Neuronal stem cell (in vitro differentiated cells): ENCODE results near the gene DCHS1.

Experiments
- DNase-seq: peaks from one replicate; pipeline ENCODE4 v3.0.0-alpha.2; 2013; ENCODE audit warnings: low spot score
- H2AFZ ChIP-seq: one replicate; pipeline ENCODE4 v1.6.1; 2013; ENCODE audit warnings: mild to moderate bottlenecking, low read length, inconsistent platforms
- H2AK5ac ChIP-seq: 2 replicates; pipeline ENCODE4 v1.6.1; 2013; ENCODE audit warnings: low read depth, mild to moderate bottlenecking, inconsistent platforms, low read length, moderate library complexity, mixed read lengths
- H2BK120ac ChIP-seq: 2 replicates; pipeline ENCODE4 v1.6.1; 2013; ENCODE audit warnings: low read depth, mild to moderate bottlenecking, inconsistent platforms, low read length, moderate library complexity, mixed read lengths
- H2BK12ac ChIP-seq: one replicate; pipeline ENCODE4 v1.6.1; 2013; ENCODE audit warnings: low read length, inconsistent platforms
- H2BK15ac ChIP-seq: 2 replicates; pipeline ENCODE4 v1.6.1; 2013; ENCODE audit warnings: mild to moderate bottlenecking, low read length, inconsistent platforms, mixed read lengths
- H2BK5ac ChIP-seq: one replicate; pipeline ENCODE4 v1.6.1; 2013; ENCODE audit warnings: inconsistent platforms, mild to moderate bottlenecking, low read length, moderate library complexity
- H3K14ac ChIP-seq: one replicate; pipeline ENCODE4 v1.6.1; 2013; ENCODE audit warnings: low read length, inconsistent platforms
- H3K18ac ChIP-seq: 2 replicates; pipeline ENCODE4 v1.6.1; 2013; ENCODE audit warnings: low read length, inconsistent platforms
- H3K23ac ChIP-seq: 2 replicates; pipeline ENCODE4 v1.6.1; 2013; ENCODE audit warnings: low read depth, mild to moderate bottlenecking, mixed read lengths, low read length, inconsistent platforms; ENCODE audit not compliant: poor library complexity
- H3K27ac ChIP-seq: replicated peaks from 3 replicates; pipeline ENCODE4 v1.5.1; 2013; ENCODE audit warnings: low read length, inconsistent platforms
- H3K27me3 ChIP-seq, 3 experiments: 2 replicates each; pipeline ENCODE4 v1.6.1; 2013; ENCODE audit warnings: low read length in 3 of 3, mild to moderate bottlenecking in 2 of 3, inconsistent platforms in 1 of 3, low read depth in 1 of 3, mixed read lengths in 1 of 3, moderate library complexity in 1 of 3; ENCODE audit not compliant: control insufficient read depth in 3 of 3, insufficient read depth in 3 of 3
- H3K36me3 ChIP-seq, 2 donors: replicated peaks in 1 of 2; 2 replicates each; pipeline ENCODE4 v1.6.1; 2013; ENCODE audit warnings: low read length in 2 of 2; ENCODE audit not compliant: control insufficient read depth in 2 of 2, insufficient read depth in 2 of 2
- H3K4ac ChIP-seq: 2 replicates; pipeline ENCODE4 v1.6.1; 2013; ENCODE audit warnings: inconsistent platforms, mild to moderate bottlenecking, low read length, moderate library complexity
- H3K4me1 ChIP-seq, 2 donors: 1 replicate in 1 of 2; 2 replicates in 1 of 2; pipeline ENCODE4 v1.6.1; 2013; ENCODE audit warnings: low read length in 2 of 2, low read depth in 1 of 2; ENCODE audit not compliant: control insufficient read depth in 2 of 2, insufficient read depth in 1 of 2
- H3K4me2 ChIP-seq: one replicate; pipeline ENCODE4 v1.6.1; 2013; ENCODE audit warnings: mild to moderate bottlenecking, low read length, inconsistent platforms; ENCODE audit not compliant: insufficient read depth, poor library complexity, severe bottlenecking
- H3K4me3 ChIP-seq, 2 donors: 2 replicates each; pipeline ENCODE4 v1.5.1; 2013; ENCODE audit warnings: low read length in 2 of 2, mild to moderate bottlenecking in 2 of 2, inconsistent platforms in 1 of 2, moderate library complexity in 1 of 2
- H3K79me1 ChIP-seq: one replicate; pipeline ENCODE4 v1.6.1; 2013; ENCODE audit warnings: low read depth, mild to moderate bottlenecking, inconsistent platforms, low read length, moderate library complexity
- H3K9ac ChIP-seq: one replicate; pipeline ENCODE4 v1.6.1; 2013; ENCODE audit warnings: mild to moderate bottlenecking, low read depth, low read length, inconsistent platforms; ENCODE audit not compliant: poor library complexity
- H3K9me3 ChIP-seq, 2 donors: replicated peaks in 1 of 2; 2 replicates each; pipeline versions ENCODE3 to v1.6.1; 2013; ENCODE audit warnings: low read length in 2 of 2, mild to moderate bottlenecking in 2 of 2, inconsistent platforms in 1 of 2, low read depth in 1 of 2, mixed read lengths in 1 of 2, moderate library complexity in 1 of 2; ENCODE audit not compliant: control insufficient read depth in 2 of 2, insufficient read depth in 1 of 2
- H4K8ac ChIP-seq: one replicate; pipeline ENCODE4 v1.6.1; 2013; ENCODE audit warnings: low read depth, mild to moderate bottlenecking, inconsistent platforms, low read length, moderate library complexity
- H4K91ac ChIP-seq: one replicate; pipeline ENCODE4 v1.6.1; 2013; ENCODE audit warnings: low read length, low read depth, mild to moderate bottlenecking, inconsistent platforms; ENCODE audit not compliant: poor library complexity
- WGBS, 2 donors: extraction: QIAGEN DNeasy Blood & Tissue Kit; methylation state at CpG; one replicate each; pipeline ENCODE4 v1.1.7; 2013; ENCODE audit warnings: missing lambda C conversion rate in 2 of 2, mixed read lengths in 1 of 2; ENCODE audit not compliant: insufficient read length in 2 of 2, insufficient replicate concordance in 1 of 2; ENCODE audit errors: extremely low coverage in 2 of 2; 5-methylcytosine and 5-hydroxymethylcytosine counted together

DCHS1 gene

DNA sequence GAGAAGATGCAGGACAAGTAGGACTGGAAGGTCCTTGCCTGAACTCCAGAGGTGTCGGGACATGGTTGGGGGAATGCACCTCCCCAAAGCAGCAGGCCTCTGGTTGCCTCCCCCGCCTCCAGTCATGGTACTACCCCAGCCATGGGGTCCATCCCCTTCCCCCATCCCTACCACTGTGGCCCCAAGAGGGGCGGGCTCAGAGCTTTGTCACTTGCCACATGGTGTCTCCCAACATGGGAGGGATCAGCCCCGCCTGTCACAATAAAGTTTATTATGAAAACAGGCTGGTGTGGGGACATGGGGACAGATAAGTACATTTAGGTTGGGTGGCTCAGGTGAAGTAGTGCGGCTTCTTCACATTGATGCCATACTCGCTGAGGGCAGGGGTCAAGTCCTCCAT, 45.0 kb downstream of the DCHS1 start:
- peaks cover 38 to 69% of the 10 kb centered on the region in 2 donors for H3K36me3 ChIP-seq
- no peak overlapping the region for H3K9ac ChIP-seq
- H3K4me1 ChIP-seq = peaks cover 9 to 28% of the 10 kb centered on the region in 2 donors
- no peaks in the 10 kb centered on the region for H3K27me3 ChIP-seq
- H3K9me3 ChIP-seq = no peaks in the 10 kb centered on the region
- WGBS, 2 donors = no CpG with 5 or more reads among the region's 6 CpGs
- H2BK5ac ChIP-seq = no peak overlapping the region
- H3K79me1 ChIP-seq = peaks cover 3% of the 10 kb centered on the region
- H3K23ac ChIP-seq = no peak overlapping the region
- no peak overlapping the region for H3K4me2 ChIP-seq
- H3K14ac ChIP-seq = no peak overlapping the region
- H4K91ac ChIP-seq = no peak overlapping the region
- no peak overlapping the region for H2AK5ac ChIP-seq
- no peak overlapping the region for H2BK120ac ChIP-seq
- H3K4me3 ChIP-seq = peak overlapping the region in 1 of 2 donors; percentile 66
- no peak overlapping the region for H3K4ac ChIP-seq
- no peak overlapping the region for H3K18ac ChIP-seq
- no peak overlapping the region for H2BK12ac ChIP-seq
- H2BK15ac ChIP-seq = no peak overlapping the region
- no peak overlapping the region for H4K8ac ChIP-seq
- no peak for DNase-seq
- no peak overlapping the region for H2AFZ ChIP-seq
- H3K27ac ChIP-seq = no peak overlapping the region

- no peak overlapping the region for H3K4me3 ChIP-seq
- H3K4me2 ChIP-seq = no peak overlapping the region
- H3K4ac ChIP-seq = no peak overlapping the region
- H4K8ac ChIP-seq = no peak overlapping the region
- H3K36me3 ChIP-seq = peaks cover 38 to 62% of the 10 kb centered on the region in 2 donors
- H2AK5ac ChIP-seq = no peak overlapping the region
- H3K4me1 ChIP-seq = peaks cover 13 to 37% of the 10 kb centered on the region in 2 donors
- no peak for DNase-seq
- no peaks in the 10 kb centered on the region for H3K27me3 ChIP-seq
- H2AFZ ChIP-seq = no peak overlapping the region
- H3K18ac ChIP-seq = no peak overlapping the region
- H3K27ac ChIP-seq = no peak overlapping the region
- no peaks in the 10 kb centered on the region for H3K9me3 ChIP-seq
- H2BK5ac ChIP-seq = no peak overlapping the region
- no peak overlapping the region for H3K23ac ChIP-seq
- no peak overlapping the region for H4K91ac ChIP-seq
- H3K9ac ChIP-seq = no peak overlapping the region
- no peak overlapping the region for H2BK12ac ChIP-seq
- peaks cover 3% of the 10 kb centered on the region for H3K79me1 ChIP-seq
- no peak overlapping the region for H3K14ac ChIP-seq
- no CpG with 5 or more reads among the region's 8 CpGs for WGBS, 2 donors
- H2BK120ac ChIP-seq = no peak overlapping the region
- H2BK15ac ChIP-seq = no peak overlapping the region
Observed at GRCh38 chr11:6609502-6610015, 46.0 kb downstream of the DCHS1 start.

DNA sequence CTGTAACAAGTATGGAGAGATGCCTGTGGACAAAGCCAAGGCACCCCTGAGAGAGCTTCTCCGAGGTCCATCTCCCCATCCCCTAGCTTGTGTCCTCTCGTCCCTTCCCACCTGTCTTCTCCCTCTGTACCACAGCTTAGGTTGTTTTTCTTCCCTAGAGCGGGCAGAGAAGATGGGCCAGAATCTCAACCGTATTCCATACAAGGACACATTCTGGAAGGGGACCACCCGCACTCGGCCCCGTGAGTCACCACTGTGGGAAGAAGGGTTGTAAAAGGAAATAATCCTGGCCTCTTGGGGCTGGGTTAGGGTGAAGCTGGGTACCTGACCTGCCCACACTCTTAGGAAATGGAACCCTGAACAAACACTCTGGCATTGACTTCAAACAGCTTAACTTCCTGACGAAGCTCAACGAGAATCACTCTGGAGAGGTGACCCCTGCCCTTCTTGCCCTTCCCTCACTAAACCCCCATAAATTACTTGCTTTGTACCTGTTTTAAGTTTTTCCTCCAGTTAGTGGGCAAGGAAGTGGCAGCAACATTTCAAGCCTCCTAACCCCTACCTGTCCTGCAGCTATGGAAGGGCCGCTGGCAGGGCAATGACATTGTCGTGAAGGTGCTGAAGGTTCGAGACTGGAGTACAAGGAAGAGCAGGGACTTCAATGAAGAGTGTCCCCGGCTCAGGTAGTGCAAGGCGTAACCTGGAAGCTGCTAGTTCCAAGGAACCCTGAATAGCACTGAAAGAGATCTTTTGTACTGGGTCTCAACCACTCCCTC, 46.7 kb downstream of the DCHS1 start:
- no peak overlapping the region for H3K14ac ChIP-seq
- no peak overlapping the region for H3K27ac ChIP-seq
- H3K23ac ChIP-seq = no peak overlapping the region
- WGBS, 2 donors = no CpG with 5 or more reads among the region's 14 CpGs
- H2BK5ac ChIP-seq = no peak overlapping the region
- no peak overlapping the region for H3K4me3 ChIP-seq
- no peak overlapping the region for H3K18ac ChIP-seq
- H3K9me3 ChIP-seq = no peaks in the 10 kb centered on the region
- no peak overlapping the region for H4K8ac ChIP-seq
- H2BK12ac ChIP-seq = no peak overlapping the region
- no peak overlapping the region for H2BK15ac ChIP-seq
- H3K79me1 ChIP-seq = peaks cover 6% of the 10 kb centered on the region
- H3K27me3 ChIP-seq = no peaks in the 10 kb centered on the region
- no peak overlapping the region for H3K4me2 ChIP-seq
- no peak overlapping the region for H2AK5ac ChIP-seq
- H2AFZ ChIP-seq = no peak overlapping the region
- H3K36me3 ChIP-seq = peaks cover 35 to 56% of the 10 kb centered on the region in 2 donors
- no peak overlapping the region for H3K9ac ChIP-seq
- no peak overlapping the region for H4K91ac ChIP-seq
- H2BK120ac ChIP-seq = no peak overlapping the region
- peaks cover 13 to 37% of the 10 kb centered on the region in 2 donors for H3K4me1 ChIP-seq
- H3K4ac ChIP-seq = no peak overlapping the region
- DNase-seq = no peak

DNA sequence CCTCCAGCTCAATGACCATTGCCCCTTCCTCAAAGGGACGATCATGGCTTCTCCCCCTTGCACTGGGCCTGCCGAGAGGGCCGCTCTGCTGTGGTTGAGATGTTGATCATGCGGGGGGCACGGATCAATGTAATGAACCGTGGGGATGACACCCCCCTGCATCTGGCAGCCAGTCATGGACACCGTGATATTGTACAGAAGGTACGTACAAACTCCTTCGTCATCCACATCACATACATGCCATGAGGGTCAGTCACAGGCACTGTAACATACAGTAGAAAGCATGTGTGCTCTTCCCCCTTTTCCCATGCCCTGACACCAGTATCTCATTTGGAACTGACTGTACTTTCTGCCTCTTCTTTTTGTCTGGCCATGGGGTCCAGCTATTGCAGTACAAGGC, 47.6 kb downstream of the DCHS1 start:
- Histone ChIP-seq H3K4me2 (no peak overlapping the region), H2BK12ac (no peak overlapping the region), H3K4me3 (no peak overlapping the region), H3K4ac (no peak overlapping the region), H4K8ac (no peak overlapping the region), H3K27me3 (no peaks in the 10 kb centered on the region), H3K9me3 (no peaks in the 10 kb centered on the region), H3K23ac (no peak overlapping the region), H2AFZ (no peak overlapping the region), H2BK5ac (no peak overlapping the region), H3K18ac (no peak overlapping the region), H2BK15ac (no peak overlapping the region), H3K27ac (no peak overlapping the region), H3K36me3 (peaks cover 35 to 56% of the 10 kb centered on the region in 2 donors), H3K14ac (no peak overlapping the region), H4K91ac (no peak overlapping the region), H2BK120ac (no peak overlapping the region), H3K4me1 (peaks cover 13 to 34% of the 10 kb centered on the region in 2 donors), H3K9ac (no peak overlapping the region), H2AK5ac (no peak overlapping the region), H3K79me1 (peaks cover 9% of the 10 kb centered on the region)
- DNase-seq = no peak
- no CpG with 5 or more reads among the region's 9 CpGs for WGBS, 2 donors
